VCaP (cell line): Measurements from ENCODE around the gene FAM219A.

Source experiments
- H3K27ac ChIP-seq: fragments of 450-650 bp; 2 replicates; pipeline ENCODE4 v1.5.1; 2017
- CTCF ChIP-seq: fragments of 450-650 bp; conservative IDR thresholded peaks from 2 replicates; pipeline ENCODE4 v1.5.1; 2017; ENCODE audit warnings: mild to moderate bottlenecking, moderate library complexity

FAM219A gene

GRCh38 chr9:34399729-34400128, 58.6 kb downstream of the FAM219A start:
- no peak for TF ChIP-seq CTCF
- H3K27ac ChIP-seq: no peak overlapping the region

GRCh38 chr9:34398875-34399274, 59.5 kb downstream of the FAM219A start:
- no peak overlapping the region for H3K27ac ChIP-seq

GRCh38 chr9:34396276-34397214, 61.8 kb downstream of the FAM219A start:
- no peak for TF ChIP-seq CTCF
- no peak overlapping the region for H3K27ac ChIP-seq

More at GRCh38 chr9:34398875-34399274, 59.5 kb downstream of the FAM219A start:
- no peak for TF ChIP-seq CTCF

GRCh38 chr9:34392511-34392910, 65.9 kb downstream of the FAM219A start:
- TF ChIP-seq CTCF: no peak
- H3K27ac ChIP-seq: no peak overlapping the region

- TF ChIP-seq CTCF: no peak
These were observed 71.1 kb downstream of the FAM219A start for GRCh38 chr9:34387239-34387638.

GRCh38 chr9:34386656-34387055, 71.7 kb downstream of the FAM219A start:
- no peak overlapping the region for H3K27ac ChIP-seq
- TF ChIP-seq CTCF: no peak

More at GRCh38 chr9:34387239-34387638, 71.1 kb downstream of the FAM219A start:
- no peak overlapping the region for H3K27ac ChIP-seq

GRCh38 chr9:34385561-34386230, 72.7 kb downstream of the FAM219A start:
- no peak overlapping the region for H3K27ac ChIP-seq
- TF ChIP-seq CTCF: no peak
